Measurements from ENCODE around the gene AKAP6. TPM values are rescaled to one million over a fixed set of nuclear protein-coding genes. Genes with fewer than 3 reads are reported as not detected.

AKAP6 gene
- total and polyA plus RNA-seq, 2 of the 8 experiments (the other 6 are each of a cell fraction or from before 2014, with no cell fraction given) = 0.09 to 0.89 TPM

GRCh38 chr14:32537166-32537565 lies 208.1 kb downstream of the AKAP6 start:
- H4K5ac ChIP-seq (ENCODE audit: insufficient read length, low read depth, low read length) = no peak overlapping the region
- no peak overlapping the region for H2AFZ ChIP-seq (ENCODE audit: low read length)
- no peaks in the 10 kb centered on the region for H3K79me1 ChIP-seq (ENCODE audit: low read depth, low read length)
- H2BK20ac ChIP-seq (ENCODE audit: low read length) = no peak overlapping the region
- H3K27ac ChIP-seq (ENCODE audit: low read depth, low read length) = no peak overlapping the region
- peaks cover 0 to 1% (median 0%) of the 10 kb centered on the region in 4 experiments; a peak in 1 of 7 replicates for H3K27me3 ChIP-seq (replicated peaks in 1 of 4; ENCODE audit: control insufficient read depth in 3 of 4, extremely low read depth in 1 of 4, insufficient read depth in 3 of 4, low read length in 3 of 4)
- H2BK15ac ChIP-seq (ENCODE audit: low read length) = no peak overlapping the region
- H4K20me1 ChIP-seq (replicated peaks in 1 of 2; ENCODE audit: control insufficient read depth in 1 of 2, insufficient read depth in 2 of 2, low read length in 2 of 2) = no peaks in the 10 kb centered on the region
- no peaks in the 10 kb centered on the region for H3K23me2 ChIP-seq (ENCODE audit: low read depth, low read length)
- no peak overlapping the region for H3K9ac ChIP-seq (replicated peaks in 1 of 4; ENCODE audit: extremely low read depth in 1 of 4, low read depth in 3 of 4, low read length in 3 of 4)
- H3K14ac ChIP-seq (ENCODE audit: insufficient read length) = no peak overlapping the region
- H3K9me3 ChIP-seq (ENCODE audit: insufficient read depth in 2 of 2, low read depth in 1 of 2, low read length in 1 of 2) = no peaks in the 10 kb centered on the region
- POLR2A ChIA-PET (ENCODE audit: partially characterized antibody) = no interaction called here
- no peak overlapping the region for H3K4me3 ChIP-seq (ENCODE audit: extremely low read depth in 1 of 4, insufficient read depth in 2 of 4, low read depth in 3 of 4, low read length in 4 of 4)
- H2BK5ac ChIP-seq (ENCODE audit: low read depth, low read length) = no peak overlapping the region
- H3K18ac ChIP-seq (ENCODE audit: extremely low read depth, low read length) = no peak overlapping the region
- no peak overlapping the region for H3K56ac ChIP-seq (replicated peaks; ENCODE audit: insufficient read length, low read depth, low read length)
- no peak overlapping the region for H4K8ac ChIP-seq (ENCODE audit: extremely low read depth, insufficient read depth, low read length)
- H3K4me2 ChIP-seq (ENCODE audit: insufficient read depth in 1 of 2, low read depth in 2 of 2, low read length in 2 of 2) = no peak overlapping the region
- H3K79me2 ChIP-seq (ENCODE audit: control insufficient read depth in 1 of 2, insufficient read depth in 2 of 2, low read length in 2 of 2) = no peaks in the 10 kb centered on the region
- H3K23ac ChIP-seq (ENCODE audit: insufficient read length) = no peak overlapping the region
- WGBS, 2 experiments (ENCODE audit: extremely low coverage in 1 of 2, insufficient coverage in 1 of 2, insufficient read length in 1 of 2, insufficient replicate concordance in 2 of 2, low coverage in 1 of 2, low lambda C conversion rate in 2 of 2, missing lambda C conversion rate in 1 of 2) = 95% methylated on average over 4 of the region's 4 CpGs; no CpG with 5 or more reads in 1 of the 2 experiments
- CTCF ChIA-PET (ENCODE audit: partially characterized antibody) = no interaction called here
- H3K4me1 ChIP-seq (replicated peaks in 1 of 4; ENCODE audit: control insufficient read depth in 3 of 4, insufficient read depth in 4 of 4, low read length in 3 of 4) = no peaks in the 10 kb centered on the region
- no peak for FAIRE-seq
- no peaks in the 10 kb centered on the region for H3K36me3 ChIP-seq (ENCODE audit: control insufficient read depth in 2 of 4, insufficient read depth in 4 of 4, low read length in 3 of 4)
- H4K91ac ChIP-seq (replicated peaks; ENCODE audit: insufficient read length, low read length) = no peak overlapping the region
- H2BK12ac ChIP-seq (ENCODE audit: low read depth, low read length) = no peak overlapping the region
- no peak overlapping the region for H2AK5ac ChIP-seq (ENCODE audit: low read depth, low read length)
- no peak for DNase-seq (ENCODE audit: low read depth in 1 of 2, low spot score in 2 of 2)
- TF ChIP-seq CEBPB (IDR thresholded peaks at IDR 0.05; ENCODE audit: low read depth, low read length) = no peak
- no peak for TF ChIP-seq SP1 (IDR thresholded peaks at IDR 0.05; ENCODE audit: low read depth, low read length)
- TF ChIP-seq GTF2F1 (IDR thresholded peaks at IDR 0.05; ENCODE audit: borderline replicate concordance, low read depth, low read length) = no peak
- no peak for TF ChIP-seq TEAD4 (IDR thresholded peaks at IDR 0.05; ENCODE audit: low read depth, low read length)
- TF ChIP-seq ATF2 (IDR thresholded peaks at IDR 0.05; ENCODE audit: low read length) = no peak
- TF ChIP-seq CHD2 (IDR thresholded peaks at IDR 0.05; ENCODE audit: low read length) = no peak
- no peak for TF ChIP-seq JUN (IDR thresholded peaks at IDR 0.05; ENCODE audit: low read depth, low read length)
- no peak for TF ChIP-seq CHD1 (IDR thresholded peaks at IDR 0.05; ENCODE audit: low read depth, low read length)
- no peak overlapping the region for H2BK120ac ChIP-seq (replicated peaks; ENCODE audit: low read depth, low read length)
- no peak overlapping the region for H3K4ac ChIP-seq (replicated peaks; ENCODE audit: insufficient read length, low read depth, low read length)
